HCT116 (cell line): ENCODE results near the gene LGR6.

Experiments
- CTCF ChIP-seq, 3 experiments: fragments of 200-600 bp in 1 of 3; sonication (generic) in 1 of 3; IDR thresholded peaks in 2 of 3; conservative IDR thresholded peaks in 1 of 3; 2 replicates each; pipeline ENCODE4 v1.5.1; 2012 to 2017; ENCODE audit warnings: low read depth in 2 of 3, low read length in 2 of 3, antibody characterized with exemption in 1 of 3, borderline replicate concordance in 1 of 3, control low read depth in 1 of 3, mild to moderate bottlenecking in 1 of 3, mixed read lengths in 1 of 3, mixed run types in 1 of 3, moderate library complexity in 1 of 3; ENCODE audit not compliant: insufficient read depth in 1 of 3
- EGR1 ChIP-seq: IDR thresholded peaks from 2 replicates; pipeline ENCODE4 v1.6.1; 2012; ENCODE audit warnings: low read depth
- EZH2 ChIP-seq: fragments of 200-600 bp; sonication (generic); IDR thresholded peaks from 2 replicates; pipeline ENCODE4 v1.6.1; 2017; ENCODE audit warnings: antibody characterized with exemption, mixed run types
- EZH2phosphoT487 ChIP-seq: fragments of 200-600 bp; IDR thresholded peaks from 2 replicates; pipeline ENCODE4 v1.6.1; 2018; ENCODE audit warnings: antibody characterized with exemption, borderline replicate concordance
- POLR2A ChIP-seq: IDR thresholded peaks from 2 replicates; pipeline ENCODE4 v1.7.0; 2011; ENCODE audit warnings: borderline replicate concordance; ENCODE audit not compliant: insufficient read depth, insufficient read length; ENCODE audit errors: extremely low read depth
- POLR2AphosphoS5 ChIP-seq: IDR thresholded peaks from 2 replicates; pipeline ENCODE4 v1.6.1; 2011; ENCODE audit warnings: mild to moderate bottlenecking, low read depth, low read length, moderate library complexity
- REST ChIP-seq: IDR thresholded peaks from 2 replicates; pipeline ENCODE4 v1.6.1; 2012; ENCODE audit warnings: low read depth
- SP1 ChIP-seq: IDR thresholded peaks from 2 replicates; pipeline ENCODE4 v1.6.1; 2012; ENCODE audit warnings: low read depth
- SRF ChIP-seq: IDR thresholded peaks from 2 replicates; pipeline ENCODE4 v1.6.1; 2012; ENCODE audit warnings: low read depth
- ZFX ChIP-seq: fragments of 450-650 bp; IDR thresholded peaks from 2 replicates; pipeline ENCODE4 v1.6.1; 2017
- ZNF274 ChIP-seq: fragments of 200-500 bp; sonication (Bioruptor generic); IDR thresholded peaks from 2 replicates; pipeline ENCODE4 v1.6.1; 2014; ENCODE audit warnings: mild to moderate bottlenecking, low read depth, low read length, inconsistent platforms

GRCh38 chr1:202280595-202280994 lies 87.0 kb downstream of the LGR6 start:
- no peak for TF ChIP-seq EZH2phosphoT487
- TF ChIP-seq REST: no peak
- TF ChIP-seq POLR2A: no peak
- no peak for TF ChIP-seq CTCF (IDR thresholded peaks at IDR 0.05 in 2 of 3, conservative IDR thresholded peaks at IDR 0.05 in 1 of 3; ENCODE audit: borderline replicate concordance in 1 of 3, insufficient read depth in 1 of 3, low read depth in 2 of 3, low read length in 2 of 3)
- TF ChIP-seq ZFX: no peak
- no peak for TF ChIP-seq SP1
- TF ChIP-seq POLR2AphosphoS5: no peak
- TF ChIP-seq ZNF274: no peak
- no peak for TF ChIP-seq EGR1
- no peak for TF ChIP-seq EZH2
- TF ChIP-seq SRF: no peak
